Esophagus squamous epithelium (tissue), 5 donors: ENCODE results near the gene HMGCLL1. TPM values are rescaled to one million over a fixed set of nuclear protein-coding genes. Genes with fewer than 3 reads are reported as not detected.

Source experiments
- DNase-seq: peaks from one replicate; lab custom pipeline; 2025; lab: John Stamatoyannopoulos, UW
- H3K27ac ChIP-seq, 4 donors: fragments of 200-600 bp; sonication (generic); one replicate each; pipeline ENCODE4 v1.5.1; 2016 to 2019; ENCODE audit warnings: mild to moderate bottlenecking in 1 of 4
- H3K27me3 ChIP-seq, 4 donors: fragments of 200-600 bp; sonication (generic); 1 replicate in 3 of 4; 2 replicates in 1 of 4; pipeline versions ENCODE4 v1.5.1 to v1.6.0; 2017 to 2021; ENCODE audit warnings: antibody characterized with exemption in 1 of 4
- H3K36me3 ChIP-seq, 3 donors: fragments of 200-600 bp; sonication (generic); one replicate each; pipeline ENCODE4 v1.5.1; 2016 to 2019
- H3K4me1 ChIP-seq, 3 donors: fragments of 200-600 bp; sonication (generic); one replicate each; pipeline ENCODE4 v1.5.1; 2017 to 2019
- H3K4me3 ChIP-seq, 4 donors: fragments of 200-600 bp; sonication (generic); 1 replicate in 3 of 4; 2 replicates in 1 of 4; pipeline ENCODE4 v1.5.1; 2016 to 2019; ENCODE audit warnings: mild to moderate bottlenecking in 2 of 4, moderate library complexity in 1 of 4
- H3K9me3 ChIP-seq, 3 donors: fragments of 200-600 bp; sonication (generic); one replicate each; pipeline ENCODE4 v1.5.1; 2016 to 2019
- CTCF ChIP-seq, 6 experiments: fragments of 450-650 bp in 4 of 6; fragments of 200-600 bp in 2 of 6; sonication (generic) in 2 of 6; IDR thresholded peaks; one replicate each; pipeline ENCODE4 v1.5.1; 2016 to 2019; ENCODE audit warnings: antibody characterized with exemption in 6 of 6, mild to moderate bottlenecking in 4 of 6, moderate library complexity in 4 of 6
- POLR2A ChIP-seq, 4 donors: fragments of 450-650 bp; IDR thresholded peaks; one replicate each; pipeline ENCODE4 v1.6.1; 2017; ENCODE audit warnings: antibody characterized with exemption in 4 of 4, mild to moderate bottlenecking in 4 of 4, moderate library complexity in 3 of 4
- WGBS, 2 donors: methylation state at CpG; one replicate each; pipeline ENCODE4 v1.1.5; 2018; 5-methylcytosine and 5-hydroxymethylcytosine counted together
- intact Hi-C: fragments of 100-400 bp; cut with DNase I; formaldehyde crosslinking; loops from one replicate; pipeline ENCODE4 v1.15.0; 2022
- total RNA-seq, 4 donors: library from RNA; depleted of rRNA; stranded (reverse); fragments of >200 nt; gene quantifications; one replicate each; pipeline ENCODE4 v1.1.0, GENCODE V29; 2016
- donor health status: DM: yes; HTN: yes; CAD: no.

The HMGCLL1 gene
- total RNA-seq, 4 donors from 2014 or later, result 0.47 to 0.76 (median 0.61) TPM; not detected in 1

GRCh38 chr6:55601120-55601519 is 22.1 kb upstream of the HMGCLL1 start:
- no peak for DNase-seq
- Histone ChIP-seq H3K36me3 (no peaks in the 10 kb centered on the region), H3K27me3 (no peaks in the 10 kb centered on the region), H3K4me1 (no peaks in the 10 kb centered on the region), H3K4me3 (no peak overlapping the region), H3K9me3 (no peaks in the 10 kb centered on the region), H3K27ac (no peak overlapping the region)
- WGBS, 2 donors, result 69 to 85% methylated on average over 2 of the region's 2 CpGs
- no peak for TF ChIP-seq CTCF (IDR thresholded peaks at IDR 0.05)
- intact Hi-C loops, result no loop called here

GRCh38 chr6:55594442-55594841 is 15.4 kb upstream of the HMGCLL1 start:
- TF ChIP-seq POLR2A (IDR thresholded peaks at IDR 0.05), result no peak
- no peak for TF ChIP-seq CTCF (IDR thresholded peaks at IDR 0.05)
- H3K9me3 ChIP-seq, result no peaks in the 10 kb centered on the region
- no peaks in the 10 kb centered on the region for H3K36me3 ChIP-seq
- no peak overlapping the region for H3K4me3 ChIP-seq
- no peak for DNase-seq
- intact Hi-C loops, result no loop called here
- 35 to 51% methylated on average over 2 of the region's 2 CpGs for WGBS, 2 donors
- H3K27ac ChIP-seq, result no peak overlapping the region
- H3K27me3 ChIP-seq, result no peaks in the 10 kb centered on the region
- no peaks in the 10 kb centered on the region for H3K4me1 ChIP-seq

- no peaks in the 10 kb centered on the region for H3K27me3 ChIP-seq
- no peak for DNase-seq
- intact Hi-C loops, result no loop called here
- H3K4me3 ChIP-seq, result no peak overlapping the region
- no peaks in the 10 kb centered on the region for H3K36me3 ChIP-seq
- H3K9me3 ChIP-seq, result no peaks in the 10 kb centered on the region
- H3K27ac ChIP-seq, result no peak overlapping the region
- H3K4me1 ChIP-seq, result no peaks in the 10 kb centered on the region
- no peak for TF ChIP-seq POLR2A (IDR thresholded peaks at IDR 0.05)
- TF ChIP-seq CTCF (IDR thresholded peaks at IDR 0.05), result no peak
Measured at GRCh38 chr6:55584654-55585354, 5.8 kb upstream of the HMGCLL1 start.

GRCh38 chr6:55576811-55577210 is 2.2 kb downstream of the HMGCLL1 start:
- Histone ChIP-seq H3K4me3 (no peak overlapping the region), H3K9me3 (no peaks in the 10 kb centered on the region), H3K27me3 (peaks cover 0 to 9% (median 0%) of the 10 kb centered on the region in 4 donors), H3K36me3 (no peaks in the 10 kb centered on the region), H3K4me1 (peaks cover 0 to 10% (median 0%) of the 10 kb centered on the region in 3 donors), H3K27ac (no peak overlapping the region)
- DNase-seq, result no peak
- intact Hi-C loops, result no loop called here
- WGBS, 2 donors, result 61 to 70% methylated on average over 3 of the region's 3 CpGs
- TF ChIP-seq CTCF (IDR thresholded peaks at IDR 0.05) (no peak), POLR2A (IDR thresholded peaks at IDR 0.05) (no peak)

- no peaks in the 10 kb centered on the region for H3K9me3 ChIP-seq
- TF ChIP-seq POLR2A (IDR thresholded peaks at IDR 0.05), result no peak
- peaks cover 0 to 9% (median 0%) of the 10 kb centered on the region in 4 donors for H3K27me3 ChIP-seq
- H3K4me1 ChIP-seq, result peaks cover 0 to 10% (median 0%) of the 10 kb centered on the region in 3 donors
- no peak overlapping the region for H3K27ac ChIP-seq
- DNase-seq, result no peak
- no peaks in the 10 kb centered on the region for H3K36me3 ChIP-seq
- intact Hi-C loops, result no loop called here
- 65 to 70% methylated on average over 2 of the region's 2 CpGs for WGBS, 2 donors
- H3K4me3 ChIP-seq, result no peak overlapping the region
Measured at GRCh38 chr6:55574556-55574955, 4.4 kb downstream of the HMGCLL1 start.
